SIG-M5 treated with dmso at 0.1 percent for 504 hours (cell line): ENCODE measurements around the gene KIF24.
"Not testable (repeated sequence)": the region's sequence is repeated elsewhere in the genome, so short reads cannot be mapped to it uniquely, and the experiment has no call there.

Experiments
- DNase-seq: peaks from one replicate; lab custom pipeline; 2025; ENCODE audit not compliant: unreplicated experiment; lab: John Stamatoyannopoulos, UW

The KIF24 gene

GRCh38 chr9:34366365-34366764 is 37.3 kb upstream of the KIF24 start:
- no peak for DNase-seq

GRCh38 chr9:34365282-34365681 is 36.2 kb upstream of the KIF24 start:
- no peak for DNase-seq

DNA sequence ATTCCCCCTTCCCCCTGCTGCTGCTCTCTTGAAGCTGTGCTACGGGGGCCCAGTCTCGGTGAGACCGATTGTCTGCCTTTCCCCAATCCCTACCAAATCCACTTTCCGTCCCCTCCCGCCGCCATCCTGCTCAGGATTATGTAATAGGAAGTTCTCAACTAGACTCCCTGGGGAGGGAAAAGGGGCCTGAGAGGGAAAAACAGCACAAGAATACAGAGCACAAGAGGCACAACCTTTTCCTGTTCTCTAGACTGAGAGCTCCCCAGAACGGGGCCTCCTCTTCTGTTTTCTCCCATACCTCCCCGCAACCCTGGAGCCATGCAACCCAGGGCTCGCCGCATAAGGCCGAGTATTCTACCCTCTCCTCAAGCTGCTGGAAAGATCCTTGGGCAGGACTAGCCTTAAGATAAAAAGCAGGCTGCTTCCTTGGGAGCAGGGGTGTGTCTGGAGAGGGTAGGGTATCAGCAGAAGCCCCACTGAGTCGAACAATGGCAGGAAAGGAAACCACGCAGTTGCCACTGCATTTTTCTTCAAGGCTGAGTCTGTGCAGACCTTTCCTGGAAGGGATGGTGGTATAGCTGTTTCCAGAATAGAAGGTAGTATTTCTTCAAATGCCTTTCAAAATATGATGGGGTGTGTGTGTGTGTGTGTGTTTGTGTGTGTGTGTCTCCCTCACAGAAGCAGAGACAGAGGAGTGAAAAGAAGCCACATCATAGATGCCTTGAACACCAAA is 34.7 kb upstream of the KIF24 start:
- no peak for DNase-seq

- DNase-seq: no peak
Observed at GRCh38 chr9:34362614-34363214, 33.6 kb upstream of the KIF24 start.

GRCh38 chr9:34352957-34353356 is 23.9 kb upstream of the KIF24 start:
- DNase-seq: not testable (repeated sequence)

GRCh38 chr9:34352122-34352652 is 23.1 kb upstream of the KIF24 start:
- not testable (repeated sequence) for DNase-seq

DNA sequence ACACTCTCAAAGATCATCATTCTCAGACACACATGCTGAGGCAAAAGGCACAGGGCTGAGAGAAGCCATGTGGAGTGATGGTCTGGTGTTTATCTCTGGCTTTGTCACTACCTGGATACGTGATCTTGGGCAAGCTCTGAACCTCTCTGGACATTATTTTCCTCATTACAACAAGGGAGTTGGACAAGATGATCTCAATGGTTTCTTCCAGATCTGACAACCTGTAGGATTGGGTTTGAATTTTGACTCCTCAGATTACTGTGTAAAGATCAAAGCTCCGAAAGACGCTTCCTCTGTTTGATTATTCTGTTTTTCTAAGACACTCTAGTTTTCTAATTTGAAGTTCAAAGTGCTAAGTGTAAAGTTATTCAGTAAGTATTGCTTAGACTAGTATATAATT is 20.3 kb upstream of the KIF24 start:
- DNase-seq: no peak

- no peak for DNase-seq
Observed at GRCh38 chr9:34347800-34348158, 18.7 kb upstream of the KIF24 start.

DNA sequence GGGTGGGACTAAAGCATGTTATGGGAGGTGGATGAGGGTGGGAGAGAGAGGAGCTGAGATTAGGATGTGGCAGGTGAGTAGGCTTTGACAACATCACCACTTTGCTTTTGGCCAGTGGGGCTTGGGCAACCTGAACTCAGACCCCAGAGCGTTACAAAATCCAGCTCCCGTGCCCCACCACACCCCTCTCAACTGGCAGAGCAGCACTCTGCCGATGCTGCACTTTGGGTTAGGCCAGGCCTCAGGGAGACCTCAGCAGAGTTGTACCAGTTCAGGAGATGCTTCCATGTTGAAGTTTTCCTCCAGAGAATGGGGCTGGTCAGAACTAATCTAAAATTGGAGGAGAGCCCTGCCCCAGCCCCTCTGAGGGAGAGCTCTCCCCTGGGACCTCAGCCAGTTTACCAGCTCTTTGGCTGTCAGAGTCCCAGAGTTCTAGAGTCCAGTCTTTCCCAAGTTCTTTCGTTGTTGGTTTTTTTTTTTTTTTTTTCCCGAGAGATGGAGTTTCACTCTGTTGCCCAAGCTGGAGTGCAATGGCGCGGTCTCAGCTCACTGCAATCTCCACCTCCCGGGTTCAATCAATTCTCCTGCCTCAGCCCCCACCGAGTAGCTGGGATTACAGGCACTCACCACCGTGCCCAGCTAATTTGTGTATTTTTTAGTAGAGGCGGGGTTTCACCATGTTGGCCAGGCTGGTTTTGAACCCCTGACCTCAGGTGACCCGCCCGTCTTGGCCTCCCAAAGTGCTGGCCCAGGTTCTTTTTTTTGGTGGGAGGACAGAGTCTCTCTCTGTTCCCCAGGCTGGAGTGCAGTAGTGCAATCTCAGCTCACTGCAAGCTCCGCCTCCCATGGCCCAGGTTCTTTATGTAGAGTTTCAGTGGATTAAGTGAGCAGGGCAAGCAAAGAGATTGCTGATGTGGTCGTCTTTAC is 18.1 kb upstream of the KIF24 start:
- no peak for DNase-seq

DNA sequence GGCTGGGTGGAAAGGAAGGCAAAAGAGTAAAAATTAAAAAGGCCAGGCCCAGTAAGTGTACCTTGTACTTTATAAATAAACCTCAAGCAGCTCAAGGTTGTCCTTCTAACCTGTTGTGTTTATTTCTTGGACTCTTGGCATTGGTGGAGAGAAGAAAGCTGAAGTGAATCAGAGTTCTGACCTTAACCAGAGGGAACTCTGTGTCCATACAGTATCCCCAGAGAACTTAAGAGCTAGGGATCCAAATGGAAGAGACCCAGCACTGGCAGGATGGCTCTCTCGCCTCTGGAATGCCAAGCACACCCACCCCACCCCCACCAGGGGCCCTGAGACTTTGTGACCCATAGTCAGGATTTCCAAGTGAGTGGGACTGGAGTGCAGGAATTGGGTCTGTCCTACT is 14.5 kb upstream of the KIF24 start:
- DNase-seq: no peak

DNA sequence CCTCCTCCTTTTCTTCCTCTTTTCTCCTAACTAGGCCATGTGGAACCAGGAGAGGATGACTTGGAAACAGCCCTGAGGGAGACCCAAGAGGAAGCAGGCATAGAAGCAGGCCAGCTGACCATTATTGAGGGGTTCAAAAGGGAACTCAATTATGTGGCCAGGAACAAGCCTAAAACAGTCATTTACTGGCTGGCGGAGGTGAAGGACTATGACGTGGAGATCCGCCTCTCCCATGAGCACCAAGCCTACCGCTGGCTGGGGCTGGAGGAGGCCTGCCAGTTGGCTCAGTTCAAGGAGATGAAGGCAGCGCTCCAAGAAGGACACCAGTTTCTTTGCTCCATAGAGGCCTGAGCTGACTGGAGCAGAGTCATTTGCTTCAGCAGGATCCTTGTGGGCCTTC is 14.0 kb upstream of the KIF24 start:
- DNase-seq: no peak

- no peak for DNase-seq
Observed at GRCh38 chr9:34341659-34342295, 12.7 kb upstream of the KIF24 start.

DNA sequence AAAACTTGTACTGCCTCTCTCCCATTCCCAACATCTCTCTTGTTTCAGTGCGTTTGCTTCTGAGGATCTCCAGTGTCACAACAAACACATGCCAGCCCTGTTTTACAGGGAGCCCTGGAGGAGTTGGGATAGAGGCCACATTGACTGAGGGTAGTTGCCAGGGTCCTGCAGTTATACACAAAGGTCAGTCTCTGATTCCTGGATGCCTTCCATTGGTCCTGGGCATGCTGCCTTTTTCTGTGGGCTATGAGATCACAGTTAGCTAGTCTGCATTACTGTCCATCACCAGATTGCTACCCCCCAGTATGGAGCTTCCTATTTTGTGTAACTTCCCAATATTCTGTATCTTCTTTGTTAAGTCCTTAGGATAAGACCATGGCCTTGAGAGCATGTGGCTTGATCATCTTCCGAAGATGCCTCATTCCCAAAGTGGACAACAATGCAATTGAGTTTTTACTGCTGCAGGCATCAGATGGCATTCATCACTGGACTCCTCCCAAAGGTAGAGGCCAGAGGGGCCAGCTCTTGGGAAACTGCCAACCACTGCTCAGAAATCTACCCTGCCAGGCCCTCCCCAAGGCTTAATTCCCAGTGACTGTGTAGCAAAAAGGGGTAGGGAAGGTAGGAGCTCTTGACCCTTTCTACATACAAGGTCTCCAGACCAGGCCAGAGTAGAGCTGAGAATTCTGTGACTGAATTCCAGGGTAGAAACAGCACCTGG is 9.8 kb upstream of the KIF24 start:
- DNase-seq: no peak

- DNase-seq: not testable (repeated sequence)
Observed at GRCh38 chr9:34338079-34338478, 9.0 kb upstream of the KIF24 start.

DNA sequence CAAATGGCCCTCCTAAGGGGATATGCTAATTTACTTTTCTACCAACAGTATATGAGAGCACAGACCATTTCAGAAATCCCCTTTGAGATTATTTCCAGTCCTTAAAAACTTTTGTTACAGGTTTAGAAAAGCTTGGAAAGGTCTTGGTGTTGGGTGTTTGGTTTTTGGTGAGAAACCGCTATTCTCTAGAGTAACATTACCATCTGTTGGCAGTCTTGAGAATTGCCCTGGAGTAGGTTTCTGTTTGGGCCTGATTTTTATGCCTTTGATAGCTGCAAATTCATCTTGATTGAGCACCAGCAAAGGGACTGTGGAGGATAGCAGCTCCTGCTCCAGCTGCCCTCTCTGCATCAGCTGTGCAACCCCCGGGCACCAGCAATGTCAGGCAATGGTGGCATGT is 8.3 kb upstream of the KIF24 start:
- DNase-seq: no peak

- no peak for DNase-seq
Observed at GRCh38 chr9:34335376-34335775, 6.3 kb upstream of the KIF24 start.

DNA sequence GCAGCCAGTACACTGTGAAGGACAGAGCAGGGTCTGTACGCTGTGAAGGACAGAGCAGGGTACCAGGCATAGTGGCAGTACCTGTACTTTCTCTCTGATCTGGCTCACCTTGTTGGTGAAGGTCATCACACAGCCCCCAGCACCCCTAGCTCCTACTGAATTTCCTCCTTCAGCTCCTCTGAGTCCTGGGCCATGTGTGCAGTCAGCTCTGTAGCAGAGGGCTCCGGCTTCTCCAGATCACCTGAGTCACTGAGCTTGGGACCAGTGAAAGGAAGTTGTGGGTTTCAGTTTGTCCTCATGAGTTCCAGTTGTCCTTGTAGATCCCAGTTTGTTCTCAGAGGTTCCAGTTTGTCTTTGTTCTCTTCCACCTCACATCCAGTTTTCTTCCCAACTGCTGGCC is 5.8 kb upstream of the KIF24 start:
- no peak for DNase-seq

- no peak for DNase-seq
Observed at GRCh38 chr9:34334337-34334824, 5.3 kb upstream of the KIF24 start.

DNA sequence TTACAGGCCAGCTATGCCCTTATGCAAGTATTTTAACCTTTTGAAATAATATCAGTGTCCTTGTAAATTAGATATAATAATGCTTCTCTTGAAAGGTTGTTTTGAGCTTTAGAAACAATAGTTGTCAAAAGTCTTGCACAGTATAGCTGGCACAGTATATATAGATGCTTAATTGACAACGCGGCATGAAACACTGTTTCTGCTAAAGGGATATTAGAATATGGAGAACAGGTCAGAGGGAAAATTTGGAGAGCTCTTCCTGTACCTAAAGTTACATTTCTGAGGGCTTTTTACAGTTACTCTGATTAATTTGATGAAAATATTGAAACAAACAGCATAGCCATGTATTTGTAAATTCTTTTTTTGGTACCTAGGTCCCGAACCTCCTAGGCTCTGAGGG is 4.8 kb upstream of the KIF24 start:
- DNase-seq: no peak
